Ectodermal cell (in vitro differentiated cells): ENCODE measurements around the gene ITM2C.

ENCODE experiments used
- H3K27ac ChIP-seq: 2 replicates; pipeline ENCODE4 v1.7.0; 2013; ENCODE audit warnings: mild to moderate bottlenecking, low read depth, low read length; ENCODE audit not compliant: insufficient read depth, poor library complexity, severe bottlenecking
- H3K27me3 ChIP-seq: 2 replicates; pipeline ENCODE4 v1.7.0; 2013; ENCODE audit warnings: mild to moderate bottlenecking, low read length; ENCODE audit not compliant: insufficient read depth, control insufficient read depth, poor library complexity, severe bottlenecking
- H3K36me3 ChIP-seq: one replicate; pipeline ENCODE4 v1.7.0; 2013; ENCODE audit warnings: low read length; ENCODE audit not compliant: control insufficient read depth, insufficient read depth
- H3K4me1 ChIP-seq: one replicate; pipeline ENCODE4 v1.7.0; 2013; ENCODE audit warnings: low read length; ENCODE audit not compliant: control insufficient read depth, insufficient read depth
- H3K4me3 ChIP-seq: 2 replicates; pipeline ENCODE4 v1.7.0; 2013; ENCODE audit warnings: low read depth, low read length, control low read depth; ENCODE audit not compliant: insufficient read depth
- H3K9me3 ChIP-seq: 2 replicates; pipeline ENCODE4 v1.7.0; 2013; ENCODE audit warnings: mild to moderate bottlenecking, low read length, moderate library complexity; ENCODE audit not compliant: control insufficient read depth
- WGBS, 2 experiments: methylation state at CpG; one replicate each; pipeline ENCODE4 v1.1.7; 2013; ENCODE audit warnings: missing lambda C conversion rate in 2 of 2; 5-methylcytosine and 5-hydroxymethylcytosine counted together

The ITM2C gene

GRCh38 chr2:230906471-230907230, 41.9 kb downstream of the ITM2C start:
- Histone ChIP-seq H3K36me3 (no peaks in the 10 kb centered on the region), H3K9me3 (no peaks in the 10 kb centered on the region), H3K27me3 (peaks cover 6% of the 10 kb centered on the region), H3K4me1 (peaks cover 27% of the 10 kb centered on the region), H3K4me3 (no peak overlapping the region), H3K27ac (no peak overlapping the region)
- WGBS, 2 experiments: 92% methylated on average over 15 of the region's 15 CpGs

- 95 to 96% methylated on average over 16 of the region's 16 CpGs for WGBS, 2 experiments
- Histone ChIP-seq H3K9me3 (no peaks in the 10 kb centered on the region), H3K4me3 (no peak overlapping the region), H3K4me1 (peaks cover 27% of the 10 kb centered on the region), H3K27ac (no peak overlapping the region), H3K27me3 (peaks cover 3% of the 10 kb centered on the region), H3K36me3 (no peaks in the 10 kb centered on the region)
Measured at GRCh38 chr2:230907361-230908091, 42.8 kb downstream of the ITM2C start.

- WGBS, 2 experiments: 89 to 95% methylated on average over 6 of the region's 6 CpGs
Measured at GRCh38 chr2:230908092-230908594, 43.4 kb downstream of the ITM2C start.

GRCh38 chr2:230908595-230909191, 44.0 kb downstream of the ITM2C start:
- Histone ChIP-seq H3K27me3 (no peaks in the 10 kb centered on the region), H3K36me3 (no peaks in the 10 kb centered on the region), H3K9me3 (no peaks in the 10 kb centered on the region), H3K4me3 (no peak overlapping the region), H3K4me1 (peaks cover 27% of the 10 kb centered on the region), H3K27ac (no peak overlapping the region)
- WGBS, 2 experiments: 75% methylated on average over 10 of the region's 10 CpGs

More at GRCh38 chr2:230908092-230908594, 43.4 kb downstream of the ITM2C start:
- H3K27me3 ChIP-seq: no peaks in the 10 kb centered on the region
- H3K36me3 ChIP-seq: no peaks in the 10 kb centered on the region
- no peaks in the 10 kb centered on the region for H3K9me3 ChIP-seq
- peaks cover 27% of the 10 kb centered on the region for H3K4me1 ChIP-seq
- H3K27ac ChIP-seq: no peak overlapping the region
- H3K4me3 ChIP-seq: no peak overlapping the region

GRCh38 chr2:230909841-230910545, 45.3 kb downstream of the ITM2C start:
- Histone ChIP-seq H3K36me3 (no peaks in the 10 kb centered on the region), H3K27me3 (no peaks in the 10 kb centered on the region), H3K4me3 (no peak overlapping the region), H3K9me3 (no peaks in the 10 kb centered on the region), H3K4me1 (peaks cover 27% of the 10 kb centered on the region), H3K27ac (no peak overlapping the region)
- WGBS, 2 experiments: 89 to 90% methylated on average over 18 of the region's 18 CpGs

- WGBS, 2 experiments: 92 to 93% methylated on average over 13 of the region's 13 CpGs
- Histone ChIP-seq H3K27me3 (no peaks in the 10 kb centered on the region), H3K36me3 (no peaks in the 10 kb centered on the region), H3K4me3 (no peak overlapping the region), H3K9me3 (no peaks in the 10 kb centered on the region), H3K4me1 (peaks cover 25% of the 10 kb centered on the region), H3K27ac (no peak overlapping the region)
Measured at GRCh38 chr2:230910546-230911177, 45.9 kb downstream of the ITM2C start.

GRCh38 chr2:230912046-230912445, 47.3 kb downstream of the ITM2C start:
- no peaks in the 10 kb centered on the region for H3K9me3 ChIP-seq
- 82 to 86% methylated on average over 5 of the region's 5 CpGs for WGBS, 2 experiments
- H3K36me3 ChIP-seq: no peaks in the 10 kb centered on the region

GRCh38 chr2:230912724-230913123, 48.0 kb downstream of the ITM2C start:
- Histone ChIP-seq H3K27ac (no peak overlapping the region), H3K36me3 (no peaks in the 10 kb centered on the region), H3K4me1 (peaks cover 17% of the 10 kb centered on the region), H3K4me3 (no peak overlapping the region), H3K27me3 (no peaks in the 10 kb centered on the region), H3K9me3 (no peaks in the 10 kb centered on the region)
- 97 to 98% methylated on average over 4 to 5 of the region's 5 CpGs for WGBS, 2 experiments

More at GRCh38 chr2:230912046-230912445, 47.3 kb downstream of the ITM2C start:
- Histone ChIP-seq H3K4me3 (no peak overlapping the region), H3K27me3 (no peaks in the 10 kb centered on the region), H3K4me1 (peaks cover 17% of the 10 kb centered on the region), H3K27ac (no peak overlapping the region)

GRCh38 chr2:230913406-230914143, 48.8 kb downstream of the ITM2C start:
- H3K9me3 ChIP-seq: no peaks in the 10 kb centered on the region
- H3K4me3 ChIP-seq: no peak overlapping the region
- peaks cover 12% of the 10 kb centered on the region for H3K4me1 ChIP-seq
- WGBS, 2 experiments: 75 to 80% methylated on average over 4 of the region's 5 CpGs
- no peaks in the 10 kb centered on the region for H3K36me3 ChIP-seq
- no peaks in the 10 kb centered on the region for H3K27me3 ChIP-seq
- no peak overlapping the region for H3K27ac ChIP-seq
